ENCODE results near the gene CRIP3. TPM values are rescaled to one million over a fixed set of nuclear protein-coding genes. Genes with fewer than 3 reads are reported as not detected.

The CRIP3 gene
- total and polyA plus RNA-seq, 2 donors (not counting 3 experiments of a cell fraction or from before 2014, with no cell fraction given), result not detected

DNA sequence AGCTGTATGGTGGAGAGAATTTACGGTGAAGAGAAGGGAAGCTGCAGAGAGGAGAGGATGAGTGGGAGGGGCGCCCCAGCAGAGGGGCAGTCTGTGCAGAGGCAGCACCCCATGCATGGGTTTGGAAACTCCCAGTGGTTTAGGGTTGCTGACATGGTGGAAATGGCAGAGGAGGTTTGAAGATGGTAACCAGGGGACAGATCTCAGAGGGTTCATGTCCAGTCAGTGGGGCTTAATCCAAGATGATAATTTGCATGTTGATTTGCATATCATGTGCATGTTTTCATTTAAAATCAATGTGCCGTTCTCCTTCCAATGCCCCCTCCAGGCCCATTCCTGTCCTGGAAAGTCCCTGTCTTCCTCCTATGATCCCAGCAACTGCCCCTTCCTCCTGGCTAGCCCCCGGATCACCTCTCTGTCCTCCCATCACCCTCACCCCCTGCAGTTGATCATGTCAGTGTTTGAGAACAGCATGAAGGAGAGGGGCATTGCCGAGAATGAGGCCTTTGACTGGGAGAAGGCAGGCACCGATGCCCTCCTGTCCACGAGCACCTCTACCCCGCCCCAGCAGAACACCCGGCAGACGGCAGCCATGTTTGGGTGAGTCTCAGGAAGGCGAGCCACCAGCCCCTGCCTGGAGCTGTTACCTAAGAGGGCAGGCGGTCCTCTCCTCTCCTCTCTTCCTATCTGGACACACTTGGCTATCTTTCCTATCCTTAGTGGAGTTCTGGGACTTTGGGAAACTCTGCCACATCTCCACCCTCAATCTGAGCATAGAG is 51.1 kb downstream of the CRIP3 start:
- intact Hi-C loops (cut with micrococcal nuclease), result no loop called here

More for the DNA sequence above, 51.1 kb downstream of the CRIP3 start:
- H4K20me1 ChIP-seq (replicated peaks; ENCODE audit: control insufficient read depth, extremely low read depth, insufficient read depth, low read length), result no peaks in the 10 kb centered on the region
- DNase-seq (ENCODE audit: low read depth, low spot score), result no peak
- no peaks in the 10 kb centered on the region for H3K9me3 ChIP-seq (replicated peaks; ENCODE audit: control insufficient read depth, insufficient read depth, low read length)
- no peak overlapping the region for H3K27ac ChIP-seq (ENCODE audit: insufficient read depth, low read depth, low read length)
- H3K4me2 ChIP-seq (ENCODE audit: insufficient read depth, low read length), result no peak overlapping the region
- ChIA-PET POLR2A (no interaction called here), CTCF (no interaction called here)
- H3K36me3 ChIP-seq (ENCODE audit: control insufficient read depth in 2 of 2, extremely low read depth in 1 of 2, insufficient read depth in 2 of 2, low read length in 2 of 2), result no peaks in the 10 kb centered on the region
- no peaks in the 10 kb centered on the region for H3K4me1 ChIP-seq (ENCODE audit: control insufficient read depth, extremely low read depth, insufficient read depth, low read length)
- no TSS peak for BruUV-seq (replicated peaks)
- no peak overlapping the region for H3K9ac ChIP-seq (replicated peaks; ENCODE audit: extremely low read depth, insufficient read depth, low read length)
- H3K79me2 ChIP-seq (ENCODE audit: control insufficient read depth, insufficient read depth, low read length), result no peaks in the 10 kb centered on the region
- dilution Hi-C loops (cut with MboI; ENCODE audit: extremely low pct_ligation_motif_present, low sequenced_read_pairs), result no loop called here
- no peak overlapping the region for H3K4me3 ChIP-seq (replicated peaks in 1 of 3; ENCODE audit: insufficient read depth in 1 of 3, low read depth in 1 of 3, low read length in 3 of 3)
- no peak for FAIRE-seq
- no peak for TF ChIP-seq JUN (IDR thresholded peaks at IDR 0.05; ENCODE audit: borderline replicate concordance, insufficient read depth, insufficient read length, low read depth)
- TF ChIP-seq FOS (IDR thresholded peaks at IDR 0.05; ENCODE audit: borderline replicate concordance, insufficient read depth, low read length), result no peak
- TF ChIP-seq EZH2 (IDR thresholded peaks at IDR 0.05; ENCODE audit: borderline replicate concordance, low read depth, low read length, severe bottlenecking), result no peak
- TF ChIP-seq, protein P1, sequence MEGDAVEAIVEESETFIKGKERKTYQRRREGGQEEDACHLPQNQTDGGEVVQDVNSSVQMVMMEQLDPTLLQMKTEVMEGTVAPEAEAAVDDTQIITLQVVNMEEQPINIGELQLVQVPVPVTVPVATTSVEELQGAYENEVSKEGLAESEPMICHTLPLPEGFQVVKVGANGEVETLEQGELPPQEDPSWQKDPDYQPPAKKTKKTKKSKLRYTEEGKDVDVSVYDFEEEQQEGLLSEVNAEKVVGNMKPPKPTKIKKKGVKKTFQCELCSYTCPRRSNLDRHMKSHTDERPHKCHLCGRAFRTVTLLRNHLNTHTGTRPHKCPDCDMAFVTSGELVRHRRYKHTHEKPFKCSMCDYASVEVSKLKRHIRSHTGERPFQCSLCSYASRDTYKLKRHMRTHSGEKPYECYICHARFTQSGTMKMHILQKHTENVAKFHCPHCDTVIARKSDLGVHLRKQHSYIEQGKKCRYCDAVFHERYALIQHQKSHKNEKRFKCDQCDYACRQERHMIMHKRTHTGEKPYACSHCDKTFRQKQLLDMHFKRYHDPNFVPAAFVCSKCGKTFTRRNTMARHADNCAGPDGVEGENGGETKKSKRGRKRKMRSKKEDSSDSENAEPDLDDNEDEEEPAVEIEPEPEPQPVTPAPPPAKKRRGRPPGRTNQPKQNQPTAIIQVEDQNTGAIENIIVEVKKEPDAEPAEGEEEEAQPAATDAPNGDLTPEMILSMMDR (IDR thresholded peaks at IDR 0.05; ENCODE audit: extremely low read depth in 1 of 2, insufficient read depth in 1 of 2, low read depth in 1 of 2, low read length in 2 of 2), result no peak
- H3K27me3 ChIP-seq (ENCODE audit: control insufficient read depth in 2 of 2, insufficient read depth in 2 of 2, low read length in 2 of 2), result no peaks in the 10 kb centered on the region
- no peak overlapping the region for H2AFZ ChIP-seq (ENCODE audit: low read depth, low read length)
- no peaks in the 10 kb centered on the region for H3K9me1 ChIP-seq (replicated peaks; ENCODE audit: control insufficient read depth, extremely low read depth, insufficient read depth, low read length)
